Measurements from ENCODE around the gene ST8SIA1.

DNA sequence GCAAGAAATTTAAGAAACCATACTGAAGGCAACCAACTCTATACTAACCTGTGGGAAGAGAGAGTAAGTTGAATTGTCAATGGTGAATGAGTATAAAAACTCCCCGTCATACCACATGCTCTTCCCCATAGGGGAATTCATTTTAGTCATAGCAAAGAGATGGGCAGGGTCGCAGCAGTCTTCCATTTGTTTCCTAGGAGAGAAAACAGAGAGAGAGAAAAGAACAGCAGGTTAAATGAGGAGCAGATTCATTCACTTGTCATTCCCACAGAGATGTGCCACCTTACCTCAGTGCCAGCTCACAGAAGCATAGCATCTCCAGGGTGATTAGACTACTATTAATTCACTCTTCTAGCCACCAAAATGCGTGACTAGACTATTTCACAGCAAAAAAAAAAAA lies 47.4 kb downstream of the ST8SIA1 start:
- TF ChIP-seq, protein P1, sequence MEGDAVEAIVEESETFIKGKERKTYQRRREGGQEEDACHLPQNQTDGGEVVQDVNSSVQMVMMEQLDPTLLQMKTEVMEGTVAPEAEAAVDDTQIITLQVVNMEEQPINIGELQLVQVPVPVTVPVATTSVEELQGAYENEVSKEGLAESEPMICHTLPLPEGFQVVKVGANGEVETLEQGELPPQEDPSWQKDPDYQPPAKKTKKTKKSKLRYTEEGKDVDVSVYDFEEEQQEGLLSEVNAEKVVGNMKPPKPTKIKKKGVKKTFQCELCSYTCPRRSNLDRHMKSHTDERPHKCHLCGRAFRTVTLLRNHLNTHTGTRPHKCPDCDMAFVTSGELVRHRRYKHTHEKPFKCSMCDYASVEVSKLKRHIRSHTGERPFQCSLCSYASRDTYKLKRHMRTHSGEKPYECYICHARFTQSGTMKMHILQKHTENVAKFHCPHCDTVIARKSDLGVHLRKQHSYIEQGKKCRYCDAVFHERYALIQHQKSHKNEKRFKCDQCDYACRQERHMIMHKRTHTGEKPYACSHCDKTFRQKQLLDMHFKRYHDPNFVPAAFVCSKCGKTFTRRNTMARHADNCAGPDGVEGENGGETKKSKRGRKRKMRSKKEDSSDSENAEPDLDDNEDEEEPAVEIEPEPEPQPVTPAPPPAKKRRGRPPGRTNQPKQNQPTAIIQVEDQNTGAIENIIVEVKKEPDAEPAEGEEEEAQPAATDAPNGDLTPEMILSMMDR (IDR thresholded peaks at IDR 0.05), result no peak
- TF ChIP-seq POLR2A (IDR thresholded peaks at IDR 0.05) (no peak), POLR2AphosphoS5 (IDR thresholded peaks at IDR 0.05) (no peak), EP300 (IDR thresholded peaks at IDR 0.05) (no peak)
